ENCODE results near the gene PSMB5.
A peak's percentile ranks its signal among the peaks of the same experiment; 100 is the strongest.

The PSMB5 gene

GRCh38 chr14:23021889-23022442 lies 12.7 kb downstream of the PSMB5 start:
- no peaks in the 10 kb centered on the region for H3K27me3 ChIP-seq (ENCODE audit: control insufficient read depth in 1 of 2, insufficient read depth in 1 of 2, low read length in 2 of 2)
- no peak overlapping the region for H4K8ac ChIP-seq (ENCODE audit: low read length)
- H3K4me2 ChIP-seq (ENCODE audit: low read length, poor library complexity, severe bottlenecking) = no peak overlapping the region
- no peak overlapping the region for H3K27ac ChIP-seq (ENCODE audit: low read length, poor library complexity, severe bottlenecking)
- no peak overlapping the region for H2AK5ac ChIP-seq (ENCODE audit: low read length, severe bottlenecking)
- H3K79me1 ChIP-seq (replicated peaks; ENCODE audit: low read length, poor library complexity, severe bottlenecking) = peaks cover 2% of the 10 kb centered on the region
- no peaks in the 10 kb centered on the region for H3K9me3 ChIP-seq (ENCODE audit: control insufficient read depth, low read length)
- no peak overlapping the region for H3K18ac ChIP-seq (ENCODE audit: low read depth in 1 of 2, low read length in 2 of 2)
- H3K36me3 ChIP-seq (ENCODE audit: control insufficient read depth in 1 of 2, insufficient read depth in 2 of 2, low read depth in 1 of 2, low read length in 2 of 2) = peaks cover 12 to 17% of the 10 kb centered on the region in 2 experiments
- no peak overlapping the region for H3K4ac ChIP-seq (ENCODE audit: low read depth in 1 of 2, low read length in 2 of 2)
- H2AFZ ChIP-seq (ENCODE audit: low read depth, low read length) = no peak overlapping the region
- DNase-seq = no peak
- H4K91ac ChIP-seq (ENCODE audit: low read length) = no peak overlapping the region
- H3K4me1 ChIP-seq (ENCODE audit: control insufficient read depth, insufficient read depth, low read depth, low read length) = peaks cover 10% of the 10 kb centered on the region
- H3K14ac ChIP-seq (ENCODE audit: low read length in 2 of 2) = no peak overlapping the region
- WGBS = 84% methylated on average over 7 of the region's 7 CpGs
- no peak overlapping the region for H2BK120ac ChIP-seq (ENCODE audit: low read depth, low read length)
- H3K4me3 ChIP-seq (ENCODE audit: insufficient read depth in 1 of 2, low read depth in 1 of 2, low read length in 2 of 2) = no peak overlapping the region
- no peak overlapping the region for H2BK12ac ChIP-seq (ENCODE audit: low read length in 2 of 2)
- H3K23ac ChIP-seq (ENCODE audit: low read length in 2 of 2) = no peak overlapping the region
- H2BK5ac ChIP-seq (ENCODE audit: low read depth, low read length, poor library complexity, severe bottlenecking) = no peak overlapping the region
- H2BK15ac ChIP-seq (ENCODE audit: low read depth, poor library complexity, severe bottlenecking) = no peak overlapping the region
- no peak overlapping the region for H3K9ac ChIP-seq (ENCODE audit: low read length)

GRCh38 chr14:23021434-23021833 lies 13.3 kb downstream of the PSMB5 start:
- Histone ChIP-seq H4K91ac (ENCODE audit: low read length) (no peak overlapping the region), H3K4me3 (ENCODE audit: insufficient read depth in 1 of 2, low read depth in 1 of 2, low read length in 2 of 2) (no peak overlapping the region), H2BK15ac (ENCODE audit: low read depth, poor library complexity, severe bottlenecking) (no peak overlapping the region), H3K4me1 (ENCODE audit: control insufficient read depth, insufficient read depth, low read depth, low read length) (peaks cover 10% of the 10 kb centered on the region), H4K8ac (ENCODE audit: low read length) (peak overlapping the region; percentile 35), H2AK5ac (ENCODE audit: low read length, severe bottlenecking) (no peak overlapping the region), H3K14ac (ENCODE audit: low read length in 2 of 2) (no peak overlapping the region), H3K27me3 (ENCODE audit: control insufficient read depth in 1 of 2, insufficient read depth in 1 of 2, low read length in 2 of 2) (no peaks in the 10 kb centered on the region), H3K79me1 (replicated peaks; ENCODE audit: low read length, poor library complexity, severe bottlenecking) (peaks cover 2% of the 10 kb centered on the region), H3K9me3 (ENCODE audit: control insufficient read depth, low read length) (no peaks in the 10 kb centered on the region), H3K36me3 (ENCODE audit: control insufficient read depth in 1 of 2, insufficient read depth in 2 of 2, low read depth in 1 of 2, low read length in 2 of 2) (peaks cover 8 to 17% of the 10 kb centered on the region in 2 experiments), H2BK12ac (ENCODE audit: low read length in 2 of 2) (no peak overlapping the region), H3K4me2 (ENCODE audit: low read length, poor library complexity, severe bottlenecking) (no peak overlapping the region), H3K18ac (ENCODE audit: low read depth in 1 of 2, low read length in 2 of 2) (no peak overlapping the region), H3K27ac (ENCODE audit: low read length, poor library complexity, severe bottlenecking) (no peak overlapping the region), H3K4ac (ENCODE audit: low read depth in 1 of 2, low read length in 2 of 2) (no peak overlapping the region), H3K23ac (ENCODE audit: low read length in 2 of 2) (no peak overlapping the region), H2AFZ (ENCODE audit: low read depth, low read length) (no peak overlapping the region), H2BK5ac (ENCODE audit: low read depth, low read length, poor library complexity, severe bottlenecking) (no peak overlapping the region), H2BK120ac (ENCODE audit: low read depth, low read length) (no peak overlapping the region), H3K9ac (ENCODE audit: low read length) (no peak overlapping the region)
- no peak for DNase-seq
- WGBS = 44% methylated on average over 9 of the region's 9 CpGs

- H2BK5ac ChIP-seq (ENCODE audit: low read depth, low read length, poor library complexity, severe bottlenecking) = no peak overlapping the region
- no peak for DNase-seq
- H3K9ac ChIP-seq (ENCODE audit: low read length) = no peak overlapping the region
- H3K4ac ChIP-seq (ENCODE audit: low read depth in 1 of 2, low read length in 2 of 2) = no peak overlapping the region
- H3K4me2 ChIP-seq (ENCODE audit: low read length, poor library complexity, severe bottlenecking) = no peak overlapping the region
- H2BK15ac ChIP-seq (ENCODE audit: low read depth, poor library complexity, severe bottlenecking) = no peak overlapping the region
- WGBS = 97% methylated on average over 3 of the region's 7 CpGs
- H2BK12ac ChIP-seq (ENCODE audit: low read length in 2 of 2) = no peak overlapping the region
- H3K14ac ChIP-seq (ENCODE audit: low read length in 2 of 2) = no peak overlapping the region
- H3K9me3 ChIP-seq (ENCODE audit: control insufficient read depth, low read length) = no peaks in the 10 kb centered on the region
- H3K4me1 ChIP-seq (ENCODE audit: control insufficient read depth, insufficient read depth, low read depth, low read length) = peaks cover 6% of the 10 kb centered on the region
- peaks cover 2 to 7% of the 10 kb centered on the region in 2 experiments for H3K36me3 ChIP-seq (ENCODE audit: control insufficient read depth in 1 of 2, insufficient read depth in 2 of 2, low read depth in 1 of 2, low read length in 2 of 2)
- H3K18ac ChIP-seq (ENCODE audit: low read depth in 1 of 2, low read length in 2 of 2) = no peak overlapping the region
- H3K27me3 ChIP-seq (ENCODE audit: control insufficient read depth in 1 of 2, insufficient read depth in 1 of 2, low read length in 2 of 2) = no peaks in the 10 kb centered on the region
- no peak overlapping the region for H2BK120ac ChIP-seq (ENCODE audit: low read depth, low read length)
- H3K27ac ChIP-seq (ENCODE audit: low read length, poor library complexity, severe bottlenecking) = no peak overlapping the region
- H3K4me3 ChIP-seq (ENCODE audit: insufficient read depth in 1 of 2, low read depth in 1 of 2, low read length in 2 of 2) = no peak overlapping the region
- no peak overlapping the region for H4K8ac ChIP-seq (ENCODE audit: low read length)
- H2AK5ac ChIP-seq (ENCODE audit: low read length, severe bottlenecking) = no peak overlapping the region
- no peak overlapping the region for H2AFZ ChIP-seq (ENCODE audit: low read depth, low read length)
- H4K91ac ChIP-seq (ENCODE audit: low read length) = no peak overlapping the region
- no peaks in the 10 kb centered on the region for H3K79me1 ChIP-seq (replicated peaks; ENCODE audit: low read length, poor library complexity, severe bottlenecking)
- H3K23ac ChIP-seq (ENCODE audit: low read length in 2 of 2) = peak overlapping the region in 1 of 2 experiments; percentile 14
Measured at GRCh38 chr14:23020143-23021128, 14.3 kb downstream of the PSMB5 start.

DNA sequence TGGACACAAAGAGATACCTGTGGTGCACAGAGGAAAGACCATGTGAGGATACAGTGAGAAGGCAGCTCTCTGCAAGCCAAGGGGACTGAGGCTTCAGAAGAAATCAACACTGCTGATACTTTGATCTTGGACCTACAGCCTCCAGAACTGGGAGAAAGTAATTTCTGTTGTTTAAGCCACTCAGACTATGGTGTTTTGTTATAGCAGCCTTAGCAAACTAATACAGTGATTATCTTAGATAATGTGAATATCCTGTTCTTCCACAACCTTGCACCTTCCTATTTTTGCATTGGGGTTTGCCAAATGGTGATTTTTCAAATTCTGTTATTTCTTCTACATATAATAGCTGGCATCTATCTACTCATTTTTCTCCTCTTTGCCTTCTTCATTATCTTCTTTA lies 16.6 kb downstream of the PSMB5 start:
- Histone ChIP-seq H3K4me3 (ENCODE audit: insufficient read depth in 1 of 2, low read depth in 1 of 2, low read length in 2 of 2) (no peak overlapping the region), H3K79me1 (replicated peaks; ENCODE audit: low read length, poor library complexity, severe bottlenecking) (no peaks in the 10 kb centered on the region), H2AFZ (ENCODE audit: low read depth, low read length) (no peak overlapping the region), H2AK5ac (ENCODE audit: low read length, severe bottlenecking) (no peak overlapping the region), H4K8ac (ENCODE audit: low read length) (no peak overlapping the region), H3K27ac (ENCODE audit: low read length, poor library complexity, severe bottlenecking) (no peak overlapping the region), H3K18ac (ENCODE audit: low read depth in 1 of 2, low read length in 2 of 2) (no peak overlapping the region), H2BK5ac (ENCODE audit: low read depth, low read length, poor library complexity, severe bottlenecking) (no peak overlapping the region), H2BK120ac (ENCODE audit: low read depth, low read length) (no peak overlapping the region), H3K23ac (ENCODE audit: low read length in 2 of 2) (no peak overlapping the region), H2BK15ac (ENCODE audit: low read depth, poor library complexity, severe bottlenecking) (no peak overlapping the region), H3K14ac (ENCODE audit: low read length in 2 of 2) (no peak overlapping the region), H4K91ac (ENCODE audit: low read length) (no peak overlapping the region), H3K9me3 (ENCODE audit: control insufficient read depth, low read length) (no peaks in the 10 kb centered on the region), H3K4me1 (ENCODE audit: control insufficient read depth, insufficient read depth, low read depth, low read length) (peaks cover 1% of the 10 kb centered on the region), H3K4me2 (ENCODE audit: low read length, poor library complexity, severe bottlenecking) (no peak overlapping the region), H3K36me3 (ENCODE audit: control insufficient read depth in 1 of 2, insufficient read depth in 2 of 2, low read depth in 1 of 2, low read length in 2 of 2) (no peaks in the 10 kb centered on the region), H3K9ac (ENCODE audit: low read length) (no peak overlapping the region), H3K4ac (ENCODE audit: low read depth in 1 of 2, low read length in 2 of 2) (no peak overlapping the region), H3K27me3 (ENCODE audit: control insufficient read depth in 1 of 2, insufficient read depth in 1 of 2, low read length in 2 of 2) (no peaks in the 10 kb centered on the region), H2BK12ac (ENCODE audit: low read length in 2 of 2) (no peak overlapping the region)
- DNase-seq = no peak

All from mesenchymal stem cell (in vitro differentiated cells and primary cell).